ENCODE measurements around the gene TOB1.

GRCh38 chr17:50848039-50848438, 18.1 kb downstream of the TOB1 start:
- TF ChIP-seq, protein P1, sequence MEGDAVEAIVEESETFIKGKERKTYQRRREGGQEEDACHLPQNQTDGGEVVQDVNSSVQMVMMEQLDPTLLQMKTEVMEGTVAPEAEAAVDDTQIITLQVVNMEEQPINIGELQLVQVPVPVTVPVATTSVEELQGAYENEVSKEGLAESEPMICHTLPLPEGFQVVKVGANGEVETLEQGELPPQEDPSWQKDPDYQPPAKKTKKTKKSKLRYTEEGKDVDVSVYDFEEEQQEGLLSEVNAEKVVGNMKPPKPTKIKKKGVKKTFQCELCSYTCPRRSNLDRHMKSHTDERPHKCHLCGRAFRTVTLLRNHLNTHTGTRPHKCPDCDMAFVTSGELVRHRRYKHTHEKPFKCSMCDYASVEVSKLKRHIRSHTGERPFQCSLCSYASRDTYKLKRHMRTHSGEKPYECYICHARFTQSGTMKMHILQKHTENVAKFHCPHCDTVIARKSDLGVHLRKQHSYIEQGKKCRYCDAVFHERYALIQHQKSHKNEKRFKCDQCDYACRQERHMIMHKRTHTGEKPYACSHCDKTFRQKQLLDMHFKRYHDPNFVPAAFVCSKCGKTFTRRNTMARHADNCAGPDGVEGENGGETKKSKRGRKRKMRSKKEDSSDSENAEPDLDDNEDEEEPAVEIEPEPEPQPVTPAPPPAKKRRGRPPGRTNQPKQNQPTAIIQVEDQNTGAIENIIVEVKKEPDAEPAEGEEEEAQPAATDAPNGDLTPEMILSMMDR (conservative IDR thresholded peaks at IDR 0.05; ENCODE audit: low read depth, low read length): no peak
- TF ChIP-seq EZH2 (IDR thresholded peaks at IDR 0.05; ENCODE audit: borderline replicate concordance, low read depth, low read length, poor library complexity, severe bottlenecking): no peak

Measured in A673 (cell line).